ENCODE data around the gene ASXL2.

Gene ASXL2

DNA sequence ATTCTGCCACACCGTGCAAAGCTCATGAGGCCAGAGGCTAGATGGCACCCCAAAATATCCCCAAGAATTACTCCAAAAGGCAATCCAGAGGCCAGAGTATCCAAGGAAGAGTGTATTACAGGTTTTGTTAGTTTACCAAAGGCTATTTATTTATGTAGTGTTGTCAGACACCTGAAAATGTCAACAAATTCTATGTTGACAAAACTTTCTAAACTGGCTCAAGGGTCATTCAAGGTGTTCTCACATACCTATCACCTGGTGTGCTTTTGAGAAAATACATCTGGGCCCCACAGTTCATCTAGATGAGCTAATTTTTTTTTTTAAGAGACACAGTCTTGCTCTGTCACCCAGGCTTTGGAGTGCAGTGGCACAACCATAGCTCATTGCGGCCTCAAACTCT is 192.5 kb downstream of the ASXL2 start:
- no peak overlapping the region for H3K4me3 ChIP-seq (ENCODE audit: low read depth, low read length)
- in situ Hi-C loops (cut with HindIII; ENCODE audit: low sequenced_read_pairs), result no loop called here
- no peak for DNase-seq (ENCODE audit: low read depth)
- TF ChIP-seq, protein P1, sequence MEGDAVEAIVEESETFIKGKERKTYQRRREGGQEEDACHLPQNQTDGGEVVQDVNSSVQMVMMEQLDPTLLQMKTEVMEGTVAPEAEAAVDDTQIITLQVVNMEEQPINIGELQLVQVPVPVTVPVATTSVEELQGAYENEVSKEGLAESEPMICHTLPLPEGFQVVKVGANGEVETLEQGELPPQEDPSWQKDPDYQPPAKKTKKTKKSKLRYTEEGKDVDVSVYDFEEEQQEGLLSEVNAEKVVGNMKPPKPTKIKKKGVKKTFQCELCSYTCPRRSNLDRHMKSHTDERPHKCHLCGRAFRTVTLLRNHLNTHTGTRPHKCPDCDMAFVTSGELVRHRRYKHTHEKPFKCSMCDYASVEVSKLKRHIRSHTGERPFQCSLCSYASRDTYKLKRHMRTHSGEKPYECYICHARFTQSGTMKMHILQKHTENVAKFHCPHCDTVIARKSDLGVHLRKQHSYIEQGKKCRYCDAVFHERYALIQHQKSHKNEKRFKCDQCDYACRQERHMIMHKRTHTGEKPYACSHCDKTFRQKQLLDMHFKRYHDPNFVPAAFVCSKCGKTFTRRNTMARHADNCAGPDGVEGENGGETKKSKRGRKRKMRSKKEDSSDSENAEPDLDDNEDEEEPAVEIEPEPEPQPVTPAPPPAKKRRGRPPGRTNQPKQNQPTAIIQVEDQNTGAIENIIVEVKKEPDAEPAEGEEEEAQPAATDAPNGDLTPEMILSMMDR (IDR thresholded peaks at IDR 0.05; ENCODE audit: low read depth, low read length, missing control alignments), result no peak

DNA sequence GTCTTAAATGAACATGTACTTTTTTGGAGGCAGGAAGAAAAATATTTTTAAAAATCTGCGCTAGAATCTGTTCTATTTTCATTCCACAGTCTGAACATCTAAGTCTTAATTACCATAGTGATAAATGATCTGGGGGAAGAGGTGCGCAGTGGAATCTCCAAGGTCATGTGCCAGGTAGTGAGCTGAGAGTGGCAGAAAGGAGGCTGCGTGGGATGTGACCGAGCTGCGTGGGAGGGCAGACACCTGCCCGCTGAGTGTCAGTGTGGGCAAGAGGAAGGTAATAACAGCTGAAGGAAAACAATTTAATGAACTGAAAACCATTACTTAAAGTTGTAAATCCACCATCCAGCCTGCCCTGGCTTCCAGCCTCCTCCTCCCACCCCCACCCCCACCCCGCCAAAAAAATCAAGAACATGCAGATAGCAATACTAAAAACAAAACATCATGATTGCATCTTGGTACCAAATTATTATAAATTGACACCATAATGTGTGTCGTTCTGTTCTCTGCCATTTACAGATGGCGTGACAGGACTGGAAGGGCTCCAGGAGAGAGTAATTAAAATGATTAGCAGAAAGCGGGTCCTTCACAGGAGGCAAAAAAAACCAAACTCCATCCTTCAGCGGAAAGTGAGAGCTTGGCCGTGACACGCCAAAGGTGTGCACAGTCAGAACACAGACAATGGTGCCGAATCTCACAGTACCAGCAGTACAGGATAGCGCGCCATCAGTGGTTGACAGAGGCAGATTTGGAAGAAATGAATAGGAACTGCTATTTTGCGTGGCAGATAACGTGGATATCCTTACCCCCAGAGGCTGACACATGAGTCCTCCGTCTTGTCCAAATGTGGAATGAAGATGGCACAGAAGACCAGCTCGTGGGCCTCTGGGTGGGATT is 193.5 kb downstream of the ASXL2 start:
- no peak for DNase-seq (ENCODE audit: low read depth)
- H3K4me3 ChIP-seq (ENCODE audit: low read depth, low read length), result no peak overlapping the region
- in situ Hi-C loops (cut with HindIII; ENCODE audit: low sequenced_read_pairs), result no loop called here
- TF ChIP-seq, protein P1 (IDR thresholded peaks at IDR 0.05; ENCODE audit: low read depth, low read length, missing control alignments), result no peak
